ENCODE measurements around the gene MGAT3. TPM values are rescaled to one million over a fixed set of nuclear protein-coding genes. Genes with fewer than 3 reads are reported as not detected.
A peak's percentile ranks its signal among the peaks of the same experiment; 100 is the strongest.
"Not testable (repeated sequence)": the region's sequence is repeated elsewhere in the genome, so short reads cannot be mapped to it uniquely, and the experiment has no call there.

The MGAT3 gene
- total RNA-seq, 1 donor from 2014 or later, result 24.1 TPM

DNA sequence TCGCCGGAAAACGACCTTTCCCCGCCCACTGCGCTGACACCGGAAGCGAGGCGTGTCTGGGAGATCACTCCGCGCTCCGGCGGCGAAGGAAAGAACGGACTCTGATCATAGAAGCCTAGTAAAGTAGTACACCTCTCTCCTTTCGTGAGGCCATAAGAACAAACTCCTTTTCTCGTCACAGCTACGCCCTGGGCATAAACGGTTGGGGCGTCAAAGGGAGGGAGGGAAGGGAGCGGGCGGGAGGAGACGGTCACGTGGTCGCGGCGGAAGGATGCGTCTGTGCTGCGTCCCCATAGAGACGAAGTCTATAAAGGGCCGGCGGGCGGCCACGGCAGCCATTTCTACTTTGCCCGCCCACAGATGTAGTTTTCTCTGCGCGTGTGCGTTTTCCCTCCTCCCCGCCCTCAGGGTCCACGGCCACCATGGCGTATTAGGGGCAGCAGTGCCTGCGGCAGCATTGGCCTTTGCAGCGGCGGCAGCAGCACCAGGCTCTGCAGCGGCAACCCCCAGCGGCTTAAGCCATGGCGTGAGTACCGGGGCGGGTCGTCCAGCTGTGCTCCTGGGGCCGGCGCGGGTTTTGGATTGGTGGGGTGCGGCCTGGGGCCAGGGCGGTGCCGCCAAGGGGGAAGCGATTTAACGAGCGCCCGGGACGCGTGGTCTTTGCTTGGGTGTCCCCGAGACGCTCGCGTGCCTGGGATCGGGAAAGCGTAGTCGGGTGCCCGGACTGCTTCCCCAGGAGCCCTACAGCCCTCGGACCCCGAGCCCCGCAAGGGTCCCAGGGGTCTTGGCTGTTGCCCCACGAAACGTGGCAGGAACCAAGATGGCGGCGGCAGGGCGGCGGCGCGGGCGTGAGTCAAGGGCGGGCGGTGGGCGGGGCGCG is 63.7 kb downstream of the MGAT3 start, which contains the start of gene ATF4:
Gene ATF4 (plus strand): TSS at position 337 of the 880 bp plus-strand sequence. CDS start 884 bp downstream, outside the sequence.
- peak; percentile 94 for DNase-seq (ENCODE audit: low spot score)
- intact Hi-C loops (cut with DNase I), result loop anchor here (1.0 to 10.0 kb wide), 3 partner anchors 18 to 646 kb away; partner anchors contain the start of genes CBX6, MIEF1 and RPL3

DNA sequence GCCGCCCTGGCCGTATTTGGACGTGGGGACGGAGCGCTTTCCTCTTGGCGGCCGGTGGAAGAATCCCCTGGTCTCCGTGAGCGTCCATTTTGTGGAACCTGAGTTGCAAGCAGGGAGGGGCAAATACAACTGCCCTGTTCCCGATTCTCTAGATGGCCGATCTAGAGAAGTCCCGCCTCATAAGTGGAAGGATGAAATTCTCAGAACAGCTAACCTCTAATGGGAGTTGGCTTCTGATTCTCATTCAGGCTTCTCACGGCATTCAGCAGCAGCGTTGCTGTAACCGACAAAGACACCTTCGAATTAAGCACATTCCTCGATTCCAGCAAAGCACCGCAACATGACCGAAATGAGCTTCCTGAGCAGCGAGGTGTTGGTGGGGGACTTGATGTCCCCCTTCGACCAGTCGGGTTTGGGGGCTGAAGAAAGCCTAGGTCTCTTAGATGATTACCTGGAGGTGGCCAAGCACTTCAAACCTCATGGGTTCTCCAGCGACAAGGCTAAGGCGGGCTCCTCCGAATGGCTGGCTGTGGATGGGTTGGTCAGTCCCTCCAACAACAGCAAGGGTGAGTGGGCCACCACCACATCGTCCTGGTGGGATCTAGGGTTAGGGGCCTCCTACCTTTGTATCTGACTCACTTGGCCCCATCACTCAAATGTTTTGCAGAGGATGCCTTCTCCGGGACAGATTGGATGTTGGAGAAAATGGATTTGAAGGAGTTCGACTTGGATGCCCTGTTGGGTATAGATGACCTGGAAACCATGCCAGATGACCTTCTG is 64.5 kb downstream of the MGAT3 start:
- intact Hi-C loops (cut with DNase I), result loop anchor here (5.0 to 10.0 kb wide), 2 partner anchors 204 to 646 kb away; partner anchors contain the start of genes CBX6 and RPL3
- not testable (repeated sequence) for DNase-seq (ENCODE audit: low spot score)

DNA sequence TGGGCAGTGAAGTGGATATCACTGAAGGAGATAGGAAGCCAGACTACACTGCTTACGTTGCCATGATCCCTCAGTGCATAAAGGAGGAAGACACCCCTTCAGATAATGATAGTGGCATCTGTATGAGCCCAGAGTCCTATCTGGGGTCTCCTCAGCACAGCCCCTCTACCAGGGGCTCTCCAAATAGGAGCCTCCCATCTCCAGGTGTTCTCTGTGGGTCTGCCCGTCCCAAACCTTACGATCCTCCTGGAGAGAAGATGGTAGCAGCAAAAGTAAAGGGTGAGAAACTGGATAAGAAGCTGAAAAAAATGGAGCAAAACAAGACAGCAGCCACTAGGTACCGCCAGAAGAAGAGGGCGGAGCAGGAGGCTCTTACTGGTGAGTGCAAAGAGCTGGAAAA is 65.3 kb downstream of the MGAT3 start:
- DNase-seq (ENCODE audit: low spot score), result not testable (repeated sequence)
- intact Hi-C loops (cut with DNase I), result loop anchor here (5.0 to 10.0 kb wide), 2 partner anchors 205 to 647 kb away; partner anchors contain the start of genes CBX6 and RPL3

DNA sequence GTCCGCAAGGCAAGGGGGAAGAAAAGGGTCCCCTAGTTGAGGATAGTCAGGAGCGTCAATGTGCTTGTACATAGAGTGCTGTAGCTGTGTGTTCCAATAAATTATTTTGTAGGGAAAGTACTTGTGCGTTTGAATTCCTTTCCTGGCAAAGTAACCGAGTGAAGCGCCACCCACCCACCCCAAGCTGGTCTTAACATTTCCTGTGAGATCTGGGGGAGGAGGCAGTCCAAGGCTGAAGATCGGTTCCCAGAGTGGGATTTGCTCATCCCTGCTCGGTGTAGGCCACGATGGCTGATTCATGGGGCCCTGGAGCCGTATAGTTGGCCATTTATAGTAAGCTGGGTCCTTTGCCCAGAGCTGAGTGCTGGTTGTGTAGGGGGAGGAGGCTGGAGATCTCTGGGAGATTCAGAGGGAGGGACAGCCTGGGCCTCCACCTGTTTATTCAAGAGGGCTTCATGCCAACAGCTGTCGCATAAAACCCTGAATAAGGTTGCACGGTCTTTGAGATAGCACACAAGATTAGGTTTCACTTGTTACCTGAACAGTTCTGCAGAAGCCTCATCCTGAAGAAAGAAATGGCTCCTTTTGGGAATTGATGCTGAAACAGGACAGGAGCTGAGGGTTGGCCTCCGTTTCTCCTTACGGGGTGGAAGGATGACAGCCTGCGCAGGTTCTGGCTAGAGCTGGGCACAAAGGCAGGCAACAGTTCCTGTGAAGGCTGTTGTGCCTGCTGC is 65.9 kb downstream of the MGAT3 start:
- intact Hi-C loops (cut with DNase I), result loop anchor here (5.0 to 10.0 kb wide), 2 partner anchors 205 to 648 kb away; partner anchors contain the start of genes CBX6 and RPL3

DNA sequence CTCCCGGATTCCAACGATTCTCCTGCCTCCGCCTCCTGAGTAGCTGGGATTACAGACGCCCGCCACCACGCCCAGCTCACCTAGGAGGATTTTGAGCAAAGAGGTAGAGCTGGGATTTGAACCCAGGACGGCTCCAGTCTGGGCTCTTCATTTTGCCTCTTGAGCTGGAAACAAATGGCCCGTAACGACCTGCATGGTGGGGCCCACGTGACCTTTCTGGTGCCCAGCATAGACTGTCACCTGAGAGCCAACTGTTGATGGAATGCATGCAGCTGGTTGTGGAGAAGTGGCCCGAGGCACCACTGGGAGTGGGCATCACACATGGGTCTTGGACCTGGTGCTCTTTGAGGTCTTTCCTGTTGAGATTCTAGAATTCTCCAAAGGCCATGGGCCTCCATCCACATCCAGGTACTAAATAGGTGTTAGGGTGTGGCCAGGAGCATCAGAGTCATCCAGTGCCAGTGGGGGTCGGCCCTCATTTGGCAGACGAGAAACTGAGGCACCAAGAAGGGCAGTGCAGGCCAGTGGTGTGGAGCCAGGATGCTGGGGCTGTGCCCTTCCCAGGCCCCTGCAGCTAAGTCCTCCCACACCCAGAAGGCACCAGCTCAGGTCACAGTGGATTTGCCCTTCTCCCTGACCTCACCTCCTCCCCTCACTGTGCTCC is 67.4 kb downstream of the MGAT3 start:
- no peak for DNase-seq (ENCODE audit: low spot score)
- intact Hi-C loops (cut with DNase I), result loop anchor here (5.0 to 10.0 kb wide), 2 partner anchors 207 to 649 kb away; partner anchors contain the start of genes CBX6 and RPL3

More for the DNA sequence above, 65.9 kb downstream of the MGAT3 start:
- no peak for DNase-seq (ENCODE audit: low spot score)

DNA sequence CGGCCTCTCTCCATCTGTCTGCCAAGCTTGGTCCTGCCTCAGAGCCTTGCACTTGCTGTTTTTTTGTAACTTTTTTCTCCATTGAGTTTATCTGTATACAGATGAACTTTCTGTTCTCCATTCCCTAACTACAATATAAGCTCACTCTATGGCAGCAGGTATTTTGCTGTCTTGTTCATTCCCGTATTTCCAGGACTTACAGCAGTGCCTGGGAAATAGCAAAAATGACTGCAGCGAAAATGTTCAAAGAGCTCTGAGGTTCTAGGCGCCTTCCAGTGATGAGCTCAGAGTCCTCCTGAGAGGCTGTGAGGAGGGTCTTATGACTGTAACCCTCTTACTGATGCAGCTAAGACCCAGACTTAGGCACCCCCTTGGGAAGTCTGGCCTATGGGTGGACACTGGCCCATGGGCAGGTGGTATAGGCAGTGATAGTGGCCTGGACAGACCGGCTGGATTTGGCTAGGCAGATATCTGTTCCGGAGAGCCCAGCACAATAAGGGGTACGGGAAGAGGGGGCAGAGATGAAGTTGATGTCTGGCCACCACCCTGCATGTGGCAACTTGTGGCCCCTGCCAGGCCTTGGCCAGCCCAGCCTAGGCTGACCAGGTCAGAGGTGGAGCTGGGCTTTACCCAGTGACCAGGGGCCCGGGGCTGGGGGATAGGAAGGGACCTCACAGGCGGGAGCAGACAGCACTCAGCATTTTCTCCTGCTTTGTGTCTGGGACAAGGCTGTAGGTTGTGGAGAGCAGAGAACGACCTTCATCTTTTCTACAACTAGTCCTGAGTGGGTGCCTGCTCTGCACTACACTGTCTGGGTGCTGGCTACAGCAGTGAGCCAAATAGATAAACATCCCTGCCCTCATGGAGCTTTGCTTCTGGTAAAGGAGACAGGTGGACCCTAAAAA is 68.2 kb downstream of the MGAT3 start:
- intact Hi-C loops (cut with DNase I), result loop anchor here (5.0 to 10.0 kb wide), 2 partner anchors 208 to 650 kb away; partner anchors contain the start of genes CBX6 and RPL3
- no peak for DNase-seq (ENCODE audit: low spot score)

DNA sequence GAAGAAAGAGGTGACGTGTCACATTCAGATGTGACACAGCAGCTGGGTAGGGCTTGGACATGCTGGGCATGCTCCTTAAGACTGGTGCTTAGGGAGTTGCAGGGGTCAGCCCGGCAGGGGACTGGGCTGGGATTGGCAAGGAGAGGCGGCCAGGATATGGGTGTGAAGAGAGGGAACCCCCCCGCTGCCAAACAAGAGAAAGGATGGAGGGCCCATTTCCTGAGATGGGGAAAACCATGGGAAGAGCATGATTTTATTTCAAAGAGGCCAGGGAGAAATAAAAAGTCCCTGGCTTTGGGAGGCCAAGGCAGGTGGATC is 68.8 kb downstream of the MGAT3 start:
- no peak for DNase-seq (ENCODE audit: low spot score)

DNA sequence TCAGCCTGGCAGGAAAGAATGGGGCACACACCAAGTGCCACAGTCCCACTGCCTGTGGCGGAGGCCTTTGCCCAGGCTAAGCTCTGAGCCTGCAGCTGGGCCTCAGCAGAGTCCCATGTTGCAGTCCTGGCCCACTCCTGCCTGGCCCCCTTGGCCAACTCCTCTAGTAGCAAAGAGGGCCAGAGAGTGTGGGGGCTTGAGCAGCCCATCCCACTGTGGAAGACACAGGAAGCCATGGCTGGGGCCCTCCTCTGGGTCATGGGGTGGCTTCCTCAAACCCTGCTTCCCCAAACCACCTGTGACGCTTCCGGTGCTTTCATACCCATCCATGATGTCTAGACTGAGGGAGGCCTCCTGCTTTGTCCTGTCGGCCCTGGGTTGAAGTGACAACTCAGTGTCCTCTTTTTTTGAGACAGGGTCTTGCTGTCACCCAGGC is 69.9 kb downstream of the MGAT3 start:
- DNase-seq (ENCODE audit: low spot score), result no peak
- intact Hi-C loops (cut with DNase I), result loop anchor here (10.0 kb wide), 1 partner anchor 652 kb away; the partner anchor contains the start of gene CBX6

More for the DNA sequence above, 68.8 kb downstream of the MGAT3 start:
- intact Hi-C loops (cut with DNase I), result loop anchor here (10.0 kb wide), 1 partner anchor 651 kb away; the partner anchor contains the start of gene CBX6

DNA sequence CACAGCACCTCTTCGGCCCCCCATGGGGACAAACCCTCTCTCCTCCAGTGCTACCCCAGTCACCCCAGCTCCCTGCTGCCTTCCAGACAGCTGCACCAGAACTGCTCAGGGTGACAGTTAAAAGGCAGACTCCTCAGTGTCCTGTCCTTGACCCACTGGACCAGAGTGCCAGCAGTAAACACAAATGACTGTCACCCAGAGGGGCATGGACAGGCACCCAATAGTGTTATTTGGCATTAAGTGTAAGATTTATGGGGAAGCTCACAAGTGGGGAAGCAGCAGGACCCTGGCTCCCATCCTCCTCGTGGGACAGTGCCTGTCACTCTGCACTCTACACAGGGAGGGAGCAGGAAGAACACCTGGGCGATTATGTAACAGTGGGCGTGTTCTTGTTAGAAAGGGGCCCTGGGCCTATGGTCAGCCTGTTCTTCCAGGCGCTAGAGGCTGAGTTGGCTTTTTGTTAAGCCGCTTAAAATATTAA is 70.7 kb downstream of the MGAT3 start:
- intact Hi-C loops (cut with DNase I), result loop anchor here (10.0 kb wide), 1 partner anchor 653 kb away; the partner anchor contains the start of gene CBX6

DNA sequence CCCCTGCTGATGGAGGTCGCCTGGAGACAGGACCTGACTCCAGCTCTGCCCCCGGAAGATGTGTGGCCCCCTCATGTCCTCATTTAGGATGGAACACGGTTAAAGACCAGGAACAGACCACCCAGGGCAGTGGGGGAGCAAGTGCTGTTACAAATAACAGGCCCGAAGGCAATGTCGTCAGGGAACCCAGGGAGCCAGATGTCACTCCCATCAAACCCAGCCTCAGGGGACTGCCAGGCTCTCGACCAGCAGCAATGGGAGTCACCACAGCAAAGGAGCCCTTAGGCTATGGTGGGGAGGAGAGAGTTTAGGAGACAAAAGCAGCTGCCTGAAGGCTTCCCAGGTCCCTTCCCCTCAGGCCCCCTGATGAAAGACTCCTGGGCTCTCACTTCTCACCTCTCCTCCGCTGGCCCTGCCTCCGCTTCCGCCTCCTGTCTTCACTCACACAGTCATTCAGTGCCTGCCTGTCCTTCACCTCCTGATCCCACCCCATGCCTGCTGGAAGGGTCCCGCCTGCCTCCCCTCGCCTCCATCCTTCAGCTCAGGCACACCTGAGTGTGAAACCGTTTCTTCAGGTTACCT is 71.4 kb downstream of the MGAT3 start:
- intact Hi-C loops (cut with DNase I), result loop anchor here (2.0 to 10.0 kb wide), 2 partner anchors 129 to 653 kb away; partner anchors contain the start of genes CBX6 and TAB1
- no peak for DNase-seq (ENCODE audit: low spot score)

More for the DNA sequence above, 70.7 kb downstream of the MGAT3 start:
- no peak for DNase-seq (ENCODE audit: low spot score)

DNA sequence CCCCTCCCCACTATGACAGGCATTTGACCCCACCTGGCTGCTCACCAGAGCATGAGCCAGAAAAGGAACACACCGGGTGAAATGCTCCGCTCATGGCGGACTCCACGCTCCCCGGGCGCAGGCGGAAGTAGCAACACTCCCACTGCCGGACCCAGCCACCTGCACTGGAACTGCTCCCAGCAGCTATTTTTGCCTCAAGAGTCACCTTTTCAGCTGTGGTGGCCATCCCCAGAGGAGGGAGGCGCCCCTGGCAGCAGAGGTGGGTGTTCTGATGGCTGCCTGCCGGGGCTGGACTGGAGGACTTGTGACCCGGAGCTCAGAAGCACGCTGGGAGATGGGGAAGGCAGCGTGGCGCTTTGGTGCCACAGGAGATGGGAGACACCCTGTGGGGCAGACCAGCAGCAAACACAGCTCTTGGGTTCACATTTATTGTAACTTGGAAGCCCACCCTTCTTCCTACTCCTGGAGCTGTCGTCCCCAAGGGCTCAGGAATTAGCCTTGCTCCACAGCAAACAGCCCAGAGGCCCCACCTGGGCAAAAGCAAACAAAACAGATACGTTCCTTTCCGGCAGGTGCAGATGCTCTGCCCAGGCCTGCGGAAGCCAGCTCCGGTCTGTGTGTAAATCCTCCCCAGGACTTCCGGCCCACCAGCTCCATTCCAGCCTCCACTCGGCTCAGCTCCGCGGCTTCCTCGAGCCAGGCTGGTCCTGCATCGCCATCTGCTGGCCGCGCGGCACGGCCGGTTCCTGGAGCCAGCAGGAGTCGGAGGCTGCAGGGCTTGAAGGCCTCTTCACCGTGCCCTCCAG is 72.1 kb downstream of the MGAT3 start:
- peak; percentile 95 for DNase-seq (ENCODE audit: low spot score)
- intact Hi-C loops (cut with DNase I), result loop anchor here (2.0 to 10.0 kb wide), 2 partner anchors 130 to 654 kb away; partner anchors contain the start of genes CBX6 and TAB1

DNA sequence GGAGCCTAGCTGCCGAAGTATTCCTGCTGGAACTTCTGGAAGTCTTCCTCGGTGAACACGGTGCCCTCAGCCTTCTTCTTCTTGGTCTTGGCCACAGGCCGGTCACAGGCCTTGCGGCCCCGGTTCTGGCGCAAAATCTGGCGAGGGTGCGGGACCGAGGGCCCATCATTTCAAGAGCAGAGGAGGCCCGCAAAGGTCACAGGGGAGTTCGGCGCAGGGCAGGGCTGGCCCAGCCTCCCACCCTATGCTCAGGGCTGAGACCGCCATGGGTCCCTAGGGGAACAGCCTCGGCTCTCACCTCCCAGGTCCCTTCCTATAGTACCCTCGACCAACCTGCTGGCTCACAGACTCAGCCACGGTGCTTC is 72.7 kb downstream of the MGAT3 start:
- DNase-seq (ENCODE audit: low spot score), result no peak
- intact Hi-C loops (cut with DNase I), result loop anchor here (2.0 to 10.0 kb wide), 2 partner anchors 131 to 655 kb away; partner anchors contain the start of genes CBX6 and TAB1

DNA sequence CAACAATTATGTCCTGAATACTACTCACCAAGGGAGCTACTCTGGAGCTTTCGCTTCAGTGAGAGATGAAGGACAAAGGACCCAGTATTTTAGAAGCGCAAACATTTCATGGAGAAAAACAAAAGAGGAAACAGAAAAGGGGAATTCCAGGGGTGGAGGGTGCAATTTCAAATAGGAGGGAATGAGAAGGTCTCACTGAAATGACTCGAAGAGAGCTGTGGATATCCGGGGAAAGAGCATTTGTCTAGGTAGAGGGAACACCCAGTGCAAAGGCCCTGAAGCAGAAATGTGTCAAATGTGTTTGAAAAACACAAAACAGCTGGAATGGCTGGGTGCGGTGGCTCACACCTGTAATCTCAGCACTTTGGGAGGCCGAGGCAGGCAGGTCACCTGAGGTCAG is 73.3 kb downstream of the MGAT3 start:
- no peak for DNase-seq (ENCODE audit: low spot score)
- intact Hi-C loops (cut with DNase I), result loop anchor here (5.0 kb wide), 1 partner anchor 817 kb away; the partner anchor contains the start of gene ADSL

DNA sequence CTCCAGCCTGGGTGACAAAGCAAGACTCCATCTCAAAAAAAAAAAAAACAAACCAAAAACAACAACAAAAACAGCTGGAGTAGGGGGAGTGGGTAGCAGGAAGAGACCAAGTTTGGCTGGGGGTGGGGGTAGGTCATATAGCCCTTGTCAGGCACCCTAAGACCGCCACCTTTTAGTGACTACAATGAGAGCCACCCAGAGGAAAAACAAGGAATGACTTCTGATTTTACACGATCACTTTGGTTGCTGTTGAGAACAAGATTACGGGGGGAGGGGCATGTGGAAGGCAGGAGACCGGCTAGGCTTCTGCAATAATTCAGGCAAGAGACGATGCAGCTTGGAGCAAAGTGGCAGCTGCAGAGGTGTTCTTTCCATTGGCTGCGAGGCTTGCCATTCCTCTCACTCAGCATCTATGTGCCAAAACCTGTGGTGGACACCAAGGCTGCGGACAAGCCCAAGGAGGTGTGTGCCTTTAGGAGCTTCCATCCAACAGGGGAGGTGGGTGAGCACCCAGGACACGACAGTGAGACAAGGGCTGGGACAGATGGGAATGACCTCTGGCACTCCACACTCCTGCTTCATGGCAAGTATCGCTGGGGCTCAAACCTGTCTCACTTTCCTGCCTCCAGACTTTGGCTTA is 74.0 kb downstream of the MGAT3 start:
- intact Hi-C loops (cut with DNase I), result loop anchor here (5.0 kb wide), 1 partner anchor 816 kb away; the partner anchor contains the start of gene ADSL
- no peak for DNase-seq (ENCODE audit: low spot score)
